NCI-H2227 (cell line): ENCODE results near the gene FAM89B.

Experiments used
- DNase-seq: peaks from one replicate; lab custom pipeline; 2025; ENCODE audit not compliant: unreplicated experiment; lab: John Stamatoyannopoulos, UW

Gene FAM89B

GRCh38 chr11:65573391-65574079 is 1.2 kb downstream of the FAM89B start:
- no peak for DNase-seq

GRCh38 chr11:65574109-65574810 is 1.9 kb downstream of the FAM89B start:
- DNase-seq: peak; percentile 93

- DNase-seq: peak; percentile 51
Measured at GRCh38 chr11:65574811-65575567, 2.7 kb downstream of the FAM89B start.

- peak; percentile 71 for DNase-seq
Measured at GRCh38 chr11:65575568-65576231, 3.4 kb downstream of the FAM89B start, which contains the start of gene EHBP1L1. Gene EHBP1L1, plus strand, starts transcription at chr11:65576053. Its CDS starts 250 bp downstream, at chr11:65576303.

GRCh38 chr11:65576232-65576866 is 4.0 kb downstream of the FAM89B start:
- DNase-seq: no peak

- DNase-seq: peak; percentile 41
Measured at GRCh38 chr11:65576867-65577755, 4.8 kb downstream of the FAM89B start.

- no peak for DNase-seq
Measured at GRCh38 chr11:65577756-65578109, 5.4 kb downstream of the FAM89B start.

GRCh38 chr11:65578134-65578533 is 5.8 kb downstream of the FAM89B start:
- DNase-seq: no peak

- no peak for DNase-seq
Measured at GRCh38 chr11:65578667-65579066, 6.3 kb downstream of the FAM89B start.

GRCh38 chr11:65579291-65579690 is 7.0 kb downstream of the FAM89B start:
- no peak for DNase-seq

- DNase-seq: no peak
Measured at GRCh38 chr11:65580031-65580692, 7.8 kb downstream of the FAM89B start.

GRCh38 chr11:65580756-65581155 is 8.4 kb downstream of the FAM89B start:
- no peak for DNase-seq

GRCh38 chr11:65581928-65582327 is 9.6 kb downstream of the FAM89B start:
- no peak for DNase-seq

GRCh38 chr11:65583589-65583988 is 11.3 kb downstream of the FAM89B start:
- DNase-seq: no peak

- no peak for DNase-seq
Measured at GRCh38 chr11:65584106-65584505, 11.8 kb downstream of the FAM89B start.

GRCh38 chr11:65584723-65585171 is 12.4 kb downstream of the FAM89B start:
- DNase-seq: no peak

GRCh38 chr11:65585396-65586246 is 13.3 kb downstream of the FAM89B start:
- DNase-seq: no peak

GRCh38 chr11:65586247-65586630 is 13.9 kb downstream of the FAM89B start:
- no peak for DNase-seq
